HepG2 (cell line): ENCODE measurements around the gene PATL2. TPM values are rescaled to one million over a fixed set of nuclear protein-coding genes. Genes with fewer than 3 reads are reported as not detected.

Experiments
- ATAC-seq: fragments of 200-7000 bp; cut with Tn5 transposase; 3 replicates; pipeline ENCODE4 v1.9.1; 2020; ENCODE audit warnings: mild to moderate bottlenecking, moderate library complexity
- BruUV-seq: library from RNA; stranded (reverse); fragments of 400-500 nt; replicated peaks from 2 replicates; lab custom pipeline; 2021; lab: Mats Ljungman, UMichigan
- CTCF ChIA-PET: fragments of 300-600 bp; formaldehyde crosslinking; extraction: SDS; loops from one replicate; lab custom pipeline; 2021; ENCODE audit warnings: low total read pairs, inconsistent platforms, low intra/inter-chr PET ratio; lab: Yijun Ruan, JAX
- POLR2A ChIA-PET: fragments of 350-600 bp; sonication (Branson Sonifier 250); formaldehyde crosslinking; loops from one replicate; lab custom pipeline; 2020; ENCODE audit warnings: antibody characterized with exemption, inconsistent platforms; lab: Yijun Ruan, JAX
- DNase-seq: peaks from one replicate; pipeline ENCODE4 v3.0.0-alpha.2; 2015; ENCODE audit warnings: low spot score
- FAIRE-seq: peaks from 3 replicates; lab custom pipeline; 2011; peaks lifted over from hg19 to GRCh38; lab: Jason Lieb, UNC
- H2AFZ ChIP-seq: one replicate; pipeline ENCODE4 v1.6.1; 2011; ENCODE audit warnings: low read length, inconsistent platforms
- H3K27ac ChIP-seq: fragments of 300-600 bp; 3 replicates; pipeline ENCODE4 v1.8.0; 2011; ENCODE audit warnings: mixed run types, mild to moderate bottlenecking, mixed read lengths, low read length, inconsistent platforms; ENCODE audit not compliant: insufficient read depth; ENCODE audit errors: extremely low read length
- H3K27me3 ChIP-seq, 2 experiments: fragments of 200-600 bp in 1 of 2; 2 replicates in 1 of 2; 3 replicates in 1 of 2; pipeline versions ENCODE4 v1.6.0 to v1.8.0; 2011; ENCODE audit warnings: low read length in 2 of 2, mild to moderate bottlenecking in 2 of 2, moderate library complexity in 2 of 2, inconsistent platforms in 1 of 2; ENCODE audit not compliant: insufficient read depth in 2 of 2, control insufficient read depth in 1 of 2
- H3K36me3 ChIP-seq, 2 experiments: fragments of 200-600 bp in 1 of 2; replicated peaks in 1 of 2; 2 replicates in 1 of 2; 3 replicates in 1 of 2; pipeline versions ENCODE4 v1.5.1 to v1.8.0; 2011; ENCODE audit warnings: low read length in 2 of 2, inconsistent platforms in 1 of 2; ENCODE audit not compliant: insufficient read depth in 2 of 2, control insufficient read depth in 1 of 2
- H3K4me1 ChIP-seq: 2 replicates; pipeline ENCODE4 v1.5.1; 2012; ENCODE audit warnings: low read length, inconsistent platforms; ENCODE audit not compliant: insufficient read depth
- H3K4me2 ChIP-seq: 2 replicates; pipeline ENCODE4 v1.6.0; 2011; ENCODE audit warnings: low read depth, low read length, inconsistent platforms
- H3K4me3 ChIP-seq, 3 experiments: fragments of 200-600 bp in 1 of 3; sonication (generic), shearing (Covaris generic) in 1 of 3; replicated peaks in 1 of 3; 2 replicates each; pipeline ENCODE4 v1.5.1; 2011 to 2016; ENCODE audit warnings: low read length in 3 of 3, inconsistent platforms in 2 of 3, low read depth in 2 of 3, mild to moderate bottlenecking in 2 of 3, control low read depth in 1 of 3, mixed read lengths in 1 of 3; ENCODE audit not compliant: insufficient read depth in 1 of 3
- H3K79me2 ChIP-seq: one replicate; pipeline ENCODE4 v1.6.1; 2011; ENCODE audit warnings: low read length, inconsistent platforms; ENCODE audit not compliant: insufficient read depth
- H3K9ac ChIP-seq: 2 replicates; pipeline ENCODE4 v1.6.0; 2011; ENCODE audit warnings: mild to moderate bottlenecking, low read depth, low read length, inconsistent platforms; ENCODE audit not compliant: insufficient read depth
- H3K9me3 ChIP-seq: 2 replicates; pipeline ENCODE4 v1.5.1; 2012; ENCODE audit warnings: mild to moderate bottlenecking, low read length
- H4K20me1 ChIP-seq: 2 replicates; pipeline ENCODE4 v1.6.0; 2011; ENCODE audit warnings: inconsistent platforms, mild to moderate bottlenecking, low read length, moderate library complexity; ENCODE audit not compliant: insufficient read depth
- CHCHD3 ChIP-seq: sonication (generic); formaldehyde crosslinking; IDR thresholded peaks from 2 replicates; pipeline ENCODE4 v1.8.0; 2022; ENCODE audit warnings: mild to moderate bottlenecking, missing genetic modification reagents, moderate library complexity
- MAFF ChIP-seq: IDR thresholded peaks from 2 replicates; pipeline ENCODE4 v1.6.1; 2011; ENCODE audit warnings: low read depth, low read length, improper control_type of control experiment
- MAFK ChIP-seq, 2 experiments: IDR thresholded peaks in 1 of 2; conservative IDR thresholded peaks in 1 of 2; 2 replicates each; pipeline ENCODE4 v1.6.1; 2011; ENCODE audit warnings: improper control_type of control experiment in 2 of 2, low read length in 2 of 2
- POLR2A ChIP-seq, 2 experiments: IDR thresholded peaks; 2 replicates each; pipeline ENCODE4 v1.6.1; 2011; ENCODE audit warnings: low read depth in 2 of 2, low read length in 2 of 2, mild to moderate bottlenecking in 1 of 2, moderate library complexity in 1 of 2; ENCODE audit not compliant: insufficient read depth in 1 of 2
- SIX4 ChIP-seq: sonication (generic); formaldehyde crosslinking; IDR thresholded peaks from 2 replicates; pipeline ENCODE4 v1.4.0; 2020; ENCODE audit warnings: missing genetic modification reagents
- WGBS: methylation state at CpG from one replicate; pipeline ENCODE4 v1.1.6; 2017; ENCODE audit warnings: low lambda C conversion rate; 5-methylcytosine and 5-hydroxymethylcytosine counted together
- in situ Hi-C: cut with HindIII; loops from 2 replicates; pipeline ENCODE4 v1.10.0; 2017; ENCODE audit warnings: low pct_unique_long_range_greater_than_20kb; ENCODE audit not compliant: extremely low pct_ligation_motif_present
- intact Hi-C: fragments of 100-400 bp; cut with micrococcal nuclease; formaldehyde crosslinking; loops from one replicate; pipeline ENCODE4 v1.10.0; 2022; ENCODE audit not compliant: unreplicated experiment
- polyA plus RNA-seq, 8 experiments: library from polyadenylated mRNA; depleted of rRNA in 3 of 8; stranded (reverse) in 7 of 8; unstranded in 1 of 8; fragments of >200 nt; fragmentation: Illumina TruSeq in 4 of 8; extraction: Trizol in 4 of 8; gene quantifications; 2 replicates each; pipeline versions ENCODE4 v1.2.1 to v1.2.3, GENCODE V29; 2011 to 2016; ENCODE audit warnings: low read depth in 4 of 8, missing spikeins in 1 of 8, mixed read lengths in 1 of 8; ENCODE audit not compliant: insufficient read depth in 1 of 8
- total RNA-seq, 5 experiments: library from RNA; depleted of rRNA; stranded (reverse); fragments of >200 nt; fragmentation: Illumina TruSeq; extraction: Trizol; gene quantifications; 2 replicates each; pipeline ENCODE4 v1.2.3, GENCODE V29; 2016; ENCODE audit warnings: low read depth in 1 of 5

The PATL2 gene
- total and polyA plus RNA-seq, 2 of the 13 experiments (the other 11 are each of a cell fraction or from before 2014, with no cell fraction given) = 0.15 to 0.53 TPM

DNA sequence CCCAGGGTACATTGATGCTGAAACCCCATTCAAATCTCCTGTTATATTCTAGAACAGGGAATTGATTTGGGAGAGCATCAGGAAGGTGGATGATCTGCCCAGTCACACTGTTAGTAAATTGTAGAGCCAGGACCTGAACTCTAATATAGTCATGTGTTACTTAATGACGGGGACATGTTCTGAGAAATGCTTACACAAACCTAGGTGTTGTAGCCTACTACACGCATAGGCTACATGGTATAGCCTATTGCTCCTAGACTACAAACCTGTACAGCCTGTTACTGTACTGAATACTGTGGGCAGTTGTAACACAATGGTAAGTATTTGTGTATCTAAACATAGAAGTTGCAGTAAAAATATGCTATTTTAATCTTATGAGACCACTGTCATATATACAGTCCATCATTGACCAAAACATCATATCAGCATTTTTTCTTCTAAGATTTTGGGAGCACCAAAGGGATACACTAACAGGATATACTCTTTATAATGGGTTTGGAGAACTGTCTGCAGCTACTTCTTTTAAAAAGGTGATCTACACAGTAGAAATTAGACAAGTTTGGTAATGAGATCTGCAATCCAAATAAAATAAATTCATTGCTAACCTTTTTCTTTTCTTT is 6.0 kb upstream of the PATL2 start:
- peaks cover 31% of the 10 kb centered on the region for H3K79me2 ChIP-seq
- peaks cover 8 to 29% of the 10 kb centered on the region in 2 experiments for H3K36me3 ChIP-seq
- no peak overlapping the region for H3K27ac ChIP-seq
- intact Hi-C loops = no loop called here
- no peak overlapping the region for H3K4me3 ChIP-seq
- H3K9me3 ChIP-seq = no peaks in the 10 kb centered on the region
- H4K20me1 ChIP-seq = peaks cover 17% of the 10 kb centered on the region; the same call in 1 of the 2 replicates
- FAIRE-seq (no peak), DNase-seq (no peak), ATAC-seq (no peak)
- POLR2A ChIA-PET = no interaction called here
- TF ChIP-seq MAFK (conservative IDR thresholded peaks at IDR 0.05 in 1 of 2, IDR thresholded peaks at IDR 0.05 in 1 of 2; ENCODE audit: low read length in 2 of 2) (peak; percentile 45 to 57; a peak in 3 of 4 replicates), MAFF (peak; percentile 34), SIX4 (CRISPR knock-in tag) (no peak)
- H3K4me1 ChIP-seq = peaks cover 42% of the 10 kb centered on the region
- H3K4me2 ChIP-seq = no peak overlapping the region
- H3K27me3 ChIP-seq = no peaks in the 10 kb centered on the region
- BruUV-seq = no TSS peak
- H3K9ac ChIP-seq = no peak overlapping the region
- WGBS = 89% methylated on average over 2 of the region's 2 CpGs
- in situ Hi-C loops = no loop called here
- H2AFZ ChIP-seq = no peak overlapping the region
- CTCF ChIA-PET = no interaction called here

GRCh38 chr15:44715797-44716334 is 4.7 kb upstream of the PATL2 start:
- Histone ChIP-seq H3K27ac (no peak overlapping the region), H3K79me2 (peaks cover 39% of the 10 kb centered on the region), H4K20me1 (peaks cover 17% of the 10 kb centered on the region; the same call in 1 of the 2 replicates), H3K4me1 (peaks cover 37% of the 10 kb centered on the region), H3K9ac (no peak overlapping the region), H3K27me3 (no peaks in the 10 kb centered on the region; a peak in 1 of 5 replicates), H2AFZ (no peak overlapping the region), H3K36me3 (peaks cover 8 to 29% of the 10 kb centered on the region in 2 experiments), H3K9me3 (no peaks in the 10 kb centered on the region), H3K4me3 (no peak overlapping the region), H3K4me2 (no peak overlapping the region)
- FAIRE-seq (no peak), ATAC-seq (no peak), DNase-seq (no peak)
- ChIA-PET POLR2A (interaction anchor here (6.6 kb wide), 1 partner anchor 12 kb away, joined by 157 read pairs; no protein-coding TSS in a partner anchor), CTCF (no interaction called here)
- BruUV-seq = no TSS peak
- intact Hi-C loops (no loop called here), in situ Hi-C loops (no loop called here)
- TF ChIP-seq CHCHD3 (CRISPR knock-in tag) (no peak), POLR2A (IDR thresholded peaks at IDR 0.05; ENCODE audit: insufficient read depth in 1 of 2, low read depth in 2 of 2, low read length in 2 of 2) (0 out of 4 replicates have a peak, but pooled peaks of 1 of the 2 experiments have one; percentile 24)
- WGBS = 97% methylated on average over 2 of the region's 2 CpGs
